ENCODE measurements around the gene SRGAP3. TPM values are rescaled to one million over a fixed set of nuclear protein-coding genes. Genes with fewer than 3 reads are reported as not detected.
"Not testable (repeated sequence)": the region's sequence is repeated elsewhere in the genome, so short reads cannot be mapped to it uniquely, and the experiment has no call there.

The SRGAP3 gene
- total RNA-seq = 1 to 10 TPM; 1.8 to 2.4 TPM
- 1 to 10 TPM in 2 of 3 donors, under 1 TPM in 1; 0.73 to 2.5 (median 1.1) TPM for polyA plus RNA-seq
- 0.08 to 3.4 (median 2.5) reads per million in 6 experiments for total RNA-seq

- Mint-ChIP-seq H3K27me3 (peaks cover 0 to 6% (median 0%) of the 10 kb centered on the region in 5 donors), H3K4me3 (peak within 1 kb of the TSS; percentile 80 to 95 (median 92)), H3K36me3 (no peaks in the 10 kb centered on the region), H3K9me3 (no peaks in the 10 kb centered on the region), H3K4me1 (peaks cover 10 to 22% (median 20%) of the 10 kb centered on the region in 4 donors), H3K27ac (peak within 1 kb of the TSS; percentile 30 to 90 (median 70))
- ATAC-seq (peak; percentile 99 to 100), DNase-seq (peak; percentile 44 to 88 (median 76))
- POLR2A ChIA-PET = interaction anchor here (0.7 kb wide), 1 partner anchor 9 kb away, joined by 3 read pairs; no protein-coding TSS in a partner anchor
Observed at GRCh38 chr3:9249273-9250192, at the start of gene SRGAP3. TSS of gene SRGAP3 (minus strand) at chr3:9249646. CDS start at chr3:9248951, 695 bp downstream.

- DNase-seq (no peak), ATAC-seq (no peak)
- Mint-ChIP-seq H3K9me3 (peaks cover 0 to 6% (median 0%) of the 10 kb centered on the region in 9 donors), H3K4me3 (no peak overlapping the region), H3K36me3 (no peaks in the 10 kb centered on the region), H3K4me1 (peaks cover 5 to 7% (median 5%) of the 10 kb centered on the region in 4 donors), H3K27me3 (peaks cover 0 to 20% (median 10%) of the 10 kb centered on the region in 5 donors), H3K27ac (no peak overlapping the region)
- POLR2A ChIA-PET = no interaction called here
Observed at GRCh38 chr3:9298236-9298635, 48.8 kb upstream of the SRGAP3 start.

DNA sequence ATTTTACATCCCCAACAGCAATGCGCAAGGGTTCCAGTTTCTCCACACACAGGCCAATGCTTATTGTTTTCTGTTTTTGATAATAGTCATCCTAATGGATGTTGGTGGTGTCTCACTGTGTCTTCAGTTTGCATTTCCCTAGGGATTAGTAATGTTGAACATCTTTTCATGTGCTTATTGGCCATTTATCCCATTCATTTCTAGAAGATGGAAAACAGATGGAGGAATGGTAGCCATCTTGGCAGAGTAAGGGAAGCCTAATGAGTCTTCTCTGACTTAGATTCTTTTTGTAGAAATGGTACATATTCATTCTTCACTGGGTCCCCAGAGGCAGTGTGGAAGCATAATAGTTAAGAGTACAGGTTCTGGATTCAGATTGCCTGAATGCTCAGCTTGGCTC lies 46.8 kb upstream of the SRGAP3 start:
- Mint-ChIP-seq H3K36me3 (no peaks in the 10 kb centered on the region), H3K9me3 (peaks cover 0 to 6% (median 0%) of the 10 kb centered on the region in 9 donors), H3K27me3 (peaks cover 0 to 16% (median 5%) of the 10 kb centered on the region in 5 donors), H3K27ac (no peak overlapping the region), H3K4me3 (no peak overlapping the region), H3K4me1 (peaks cover 0 to 2% (median 0%) of the 10 kb centered on the region in 4 donors)
- DNase-seq (no peak), ATAC-seq (no peak)
- POLR2A ChIA-PET = no interaction called here

DNA sequence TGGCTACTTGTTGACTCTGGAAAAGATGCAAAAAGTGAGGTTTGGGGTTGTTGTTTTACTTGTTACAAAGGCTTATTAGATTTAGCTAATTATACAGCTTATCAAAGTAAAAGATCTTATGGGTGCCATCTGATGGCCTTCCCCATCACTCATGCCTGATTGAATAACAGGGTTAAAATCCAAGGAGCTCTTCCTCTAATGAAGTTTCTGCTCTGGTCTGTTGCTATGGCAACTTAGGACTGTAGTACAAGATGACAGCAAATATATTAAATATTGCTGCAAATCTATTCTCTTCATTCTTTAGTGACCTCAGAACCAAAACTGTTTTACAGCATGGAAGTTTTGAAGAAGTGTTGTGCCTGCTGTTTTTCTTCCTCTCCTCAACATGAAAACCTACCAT lies 45.6 kb upstream of the SRGAP3 start:
- peaks cover 0 to 12% (median 5%) of the 10 kb centered on the region in 5 donors for H3K27me3 Mint-ChIP-seq
- no peak overlapping the region for H3K4me3 Mint-ChIP-seq
- H3K9me3 Mint-ChIP-seq = peaks cover 0 to 5% (median 0%) of the 10 kb centered on the region in 9 donors
- no peak overlapping the region for H3K27ac Mint-ChIP-seq
- POLR2A ChIA-PET = no interaction called here
- peaks cover 0 to under 1% (median 0%) of the 10 kb centered on the region in 4 donors for H3K4me1 Mint-ChIP-seq
- no peaks in the 10 kb centered on the region for H3K36me3 Mint-ChIP-seq
- ATAC-seq (no peak), DNase-seq (no peak)

- H3K27ac Mint-ChIP-seq, H3K4me1 Mint-ChIP-seq, ATAC-seq, DNase-seq, H3K4me3 Mint-ChIP-seq, POLR2A ChIA-PET, H3K36me3 Mint-ChIP-seq, H3K9me3 Mint-ChIP-seq: not testable (repeated sequence)
- H3K27me3 Mint-ChIP-seq = peaks cover 0 to 16% (median 5%) of the 10 kb centered on the region in 5 donors
Observed at GRCh38 chr3:9293953-9294352, 44.5 kb upstream of the SRGAP3 start.

GRCh38 chr3:9293076-9293475 lies 43.6 kb upstream of the SRGAP3 start:
- no peaks in the 10 kb centered on the region for H3K9me3 Mint-ChIP-seq

GRCh38 chr3:9292516-9292915 lies 43.1 kb upstream of the SRGAP3 start:
- Mint-ChIP-seq H3K9me3 (no peaks in the 10 kb centered on the region), H3K27ac (no peak overlapping the region), H3K4me1 (no peaks in the 10 kb centered on the region), H3K4me3 (no peak overlapping the region), H3K27me3 (peaks cover 0 to 16% (median 5%) of the 10 kb centered on the region in 5 donors), H3K36me3 (no peaks in the 10 kb centered on the region)
- DNase-seq (no peak), ATAC-seq (no peak)
- POLR2A ChIA-PET = no interaction called here

More at GRCh38 chr3:9293076-9293475, 43.6 kb upstream of the SRGAP3 start:
- DNase-seq (no peak), ATAC-seq (no peak)
- POLR2A ChIA-PET = no interaction called here
- H3K36me3 Mint-ChIP-seq = no peaks in the 10 kb centered on the region
- H3K27ac Mint-ChIP-seq = no peak overlapping the region
- H3K4me3 Mint-ChIP-seq = no peak overlapping the region
- H3K4me1 Mint-ChIP-seq = no peaks in the 10 kb centered on the region
- H3K27me3 Mint-ChIP-seq = peaks cover 0 to 16% (median 5%) of the 10 kb centered on the region in 5 donors

GRCh38 chr3:9291821-9292410 lies 42.5 kb upstream of the SRGAP3 start:
- H3K27me3 Mint-ChIP-seq = peaks cover 0 to 16% (median 8%) of the 10 kb centered on the region in 5 donors
- H3K9me3 Mint-ChIP-seq = no peaks in the 10 kb centered on the region
- H3K4me3 Mint-ChIP-seq = no peak overlapping the region
- ATAC-seq (no peak), DNase-seq (no peak)
- H3K4me1 Mint-ChIP-seq = no peaks in the 10 kb centered on the region
- POLR2A ChIA-PET = no interaction called here
- H3K36me3 Mint-ChIP-seq = no peaks in the 10 kb centered on the region
- H3K27ac Mint-ChIP-seq = no peak overlapping the region

- POLR2A ChIA-PET = no interaction called here
- no peaks in the 10 kb centered on the region for H3K4me1 Mint-ChIP-seq
- H3K27me3 Mint-ChIP-seq = peaks cover 0 to 15% (median 8%) of the 10 kb centered on the region in 5 donors
- DNase-seq (no peak), ATAC-seq (no peak)
- H3K9me3 Mint-ChIP-seq = no peaks in the 10 kb centered on the region
- no peaks in the 10 kb centered on the region for H3K36me3 Mint-ChIP-seq
- no peak overlapping the region for H3K27ac Mint-ChIP-seq
- H3K4me3 Mint-ChIP-seq = no peak overlapping the region
Observed at GRCh38 chr3:9290566-9290965, 41.1 kb upstream of the SRGAP3 start.

DNA sequence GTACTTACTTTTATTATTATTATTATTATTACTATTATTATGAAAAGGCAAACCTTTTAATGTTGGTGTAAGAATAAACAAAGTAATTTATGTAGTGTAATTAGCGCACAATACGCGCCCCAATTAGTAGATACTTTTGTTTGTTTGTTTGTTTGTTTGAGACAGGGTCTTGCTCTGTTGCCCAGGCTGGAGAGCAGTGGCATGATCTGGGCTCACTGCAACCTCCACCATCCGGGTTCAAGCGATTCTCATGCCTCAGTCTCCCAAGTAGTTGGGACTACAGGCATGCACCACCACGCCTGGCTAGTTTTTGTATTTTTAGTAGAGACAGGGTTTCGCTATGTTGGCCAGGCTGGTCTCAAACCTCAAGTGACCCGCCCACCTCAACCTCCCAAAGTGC lies 32.1 kb upstream of the SRGAP3 start:
- ATAC-seq, H3K36me3 Mint-ChIP-seq, H3K27me3 Mint-ChIP-seq, H3K9me3 Mint-ChIP-seq, H3K4me1 Mint-ChIP-seq, POLR2A ChIA-PET, H3K4me3 Mint-ChIP-seq, H3K27ac Mint-ChIP-seq, DNase-seq: not testable (repeated sequence)

- DNase-seq (no peak), ATAC-seq (no peak)
- Mint-ChIP-seq H3K36me3 (peaks cover 0 to 4% (median 3%) of the 10 kb centered on the region in 3 donors), H3K27ac (no peak overlapping the region), H3K4me1 (no peaks in the 10 kb centered on the region), H3K27me3 (peaks cover 0 to 4% (median 0%) of the 10 kb centered on the region in 5 donors), H3K9me3 (peaks cover 0 to 3% (median 0%) of the 10 kb centered on the region in 9 donors), H3K4me3 (no peak overlapping the region)
- POLR2A ChIA-PET = no interaction called here
Observed at GRCh38 chr3:9280451-9281219, 31.2 kb upstream of the SRGAP3 start.

- no peak for ATAC-seq
- Mint-ChIP-seq H3K4me1 (no peaks in the 10 kb centered on the region), H3K36me3 (peaks cover 0 to 10% (median 6%) of the 10 kb centered on the region in 3 donors), H3K4me3 (no peak overlapping the region), H3K9me3 (peaks cover 0 to 9% (median 3%) of the 10 kb centered on the region in 9 donors), H3K27me3 (peaks cover 0 to 5% (median 2%) of the 10 kb centered on the region in 5 donors), H3K27ac (no peak overlapping the region)
- DNase-seq = no peak
- POLR2A ChIA-PET = no interaction called here
Observed at GRCh38 chr3:9279966-9280365, 30.5 kb upstream of the SRGAP3 start.

All from naive thymus-derived CD8-positive, alpha-beta T cell (primary cell).